ENCODE data around the gene ZC2HC1C. TPM values are rescaled to one million over a fixed set of nuclear protein-coding genes. Genes with fewer than 3 reads are reported as not detected.
"Not testable (repeated sequence)": the region's sequence is repeated elsewhere in the genome, so short reads cannot be mapped to it uniquely, and the experiment has no call there.

ZC2HC1C gene
- total RNA-seq, 4 donors from 2014 or later, result 0.76 to 8.7 (median 3.8) TPM

DNA sequence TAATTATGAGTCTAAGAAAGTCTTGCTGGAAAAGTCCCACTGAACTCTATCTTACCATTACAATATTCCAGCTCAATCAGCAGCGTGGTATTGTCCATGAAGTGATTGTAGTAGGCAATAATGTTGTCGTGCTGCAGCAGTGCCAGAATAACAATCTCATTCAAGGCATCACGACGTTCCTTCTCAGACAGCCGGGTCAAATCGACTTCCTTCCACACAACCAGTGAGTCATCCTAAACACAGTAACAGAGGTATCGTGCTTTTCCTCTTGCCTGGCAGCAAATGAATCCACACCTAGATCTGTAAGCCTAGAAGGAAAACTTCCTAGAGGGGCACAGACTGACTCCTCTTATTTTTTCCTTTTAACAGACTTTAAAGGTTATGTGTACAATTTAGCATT, 54.5 kb downstream of the ZC2HC1C start:
- 27% methylated on average over 7 of the region's 7 CpGs for WGBS, 2 donors
- no peak overlapping the region for H3K4me3 ChIP-seq (ENCODE audit: low read depth, poor library complexity, severe bottlenecking)
- TF ChIP-seq POLR2A (IDR thresholded peaks at IDR 0.05), result no peak
- TF ChIP-seq, protein P1, sequence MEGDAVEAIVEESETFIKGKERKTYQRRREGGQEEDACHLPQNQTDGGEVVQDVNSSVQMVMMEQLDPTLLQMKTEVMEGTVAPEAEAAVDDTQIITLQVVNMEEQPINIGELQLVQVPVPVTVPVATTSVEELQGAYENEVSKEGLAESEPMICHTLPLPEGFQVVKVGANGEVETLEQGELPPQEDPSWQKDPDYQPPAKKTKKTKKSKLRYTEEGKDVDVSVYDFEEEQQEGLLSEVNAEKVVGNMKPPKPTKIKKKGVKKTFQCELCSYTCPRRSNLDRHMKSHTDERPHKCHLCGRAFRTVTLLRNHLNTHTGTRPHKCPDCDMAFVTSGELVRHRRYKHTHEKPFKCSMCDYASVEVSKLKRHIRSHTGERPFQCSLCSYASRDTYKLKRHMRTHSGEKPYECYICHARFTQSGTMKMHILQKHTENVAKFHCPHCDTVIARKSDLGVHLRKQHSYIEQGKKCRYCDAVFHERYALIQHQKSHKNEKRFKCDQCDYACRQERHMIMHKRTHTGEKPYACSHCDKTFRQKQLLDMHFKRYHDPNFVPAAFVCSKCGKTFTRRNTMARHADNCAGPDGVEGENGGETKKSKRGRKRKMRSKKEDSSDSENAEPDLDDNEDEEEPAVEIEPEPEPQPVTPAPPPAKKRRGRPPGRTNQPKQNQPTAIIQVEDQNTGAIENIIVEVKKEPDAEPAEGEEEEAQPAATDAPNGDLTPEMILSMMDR (IDR thresholded peaks at IDR 0.05), result no peak
- DNase-seq (ENCODE audit: low spot score in 2 of 2), result no peak
- intact Hi-C loops (cut with DNase I; ENCODE audit: low total_unique reads), result loop anchor here (10.0 kb wide), 1 partner anchor 371 kb away; no protein-coding TSS in a partner anchor

DNA sequence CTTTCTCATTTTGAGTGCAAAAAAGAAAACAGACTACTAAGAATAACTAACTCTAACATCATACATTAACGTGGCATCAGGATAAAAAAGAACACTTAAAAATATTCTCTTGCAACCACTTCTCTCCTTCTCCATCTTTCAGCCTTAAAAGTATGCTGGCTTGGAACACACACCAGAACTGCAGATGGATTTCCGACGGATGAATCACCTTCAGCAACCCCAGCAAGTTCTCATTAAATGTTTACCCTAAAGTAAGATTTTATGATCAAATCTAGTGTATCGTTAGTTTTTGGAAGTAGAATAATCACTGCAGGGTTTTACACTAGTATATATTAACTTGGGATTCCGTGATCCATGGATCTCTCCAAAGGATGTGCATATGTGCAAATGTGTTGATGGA, 56.2 kb downstream of the ZC2HC1C start:
- intact Hi-C loops (cut with DNase I; ENCODE audit: low total_unique reads), result loop anchor here (10.0 kb wide), 1 partner anchor 369 kb away; no protein-coding TSS in a partner anchor
- TF ChIP-seq, protein P1 (IDR thresholded peaks at IDR 0.05), result no peak
- TF ChIP-seq POLR2A (IDR thresholded peaks at IDR 0.05), result no peak

DNA sequence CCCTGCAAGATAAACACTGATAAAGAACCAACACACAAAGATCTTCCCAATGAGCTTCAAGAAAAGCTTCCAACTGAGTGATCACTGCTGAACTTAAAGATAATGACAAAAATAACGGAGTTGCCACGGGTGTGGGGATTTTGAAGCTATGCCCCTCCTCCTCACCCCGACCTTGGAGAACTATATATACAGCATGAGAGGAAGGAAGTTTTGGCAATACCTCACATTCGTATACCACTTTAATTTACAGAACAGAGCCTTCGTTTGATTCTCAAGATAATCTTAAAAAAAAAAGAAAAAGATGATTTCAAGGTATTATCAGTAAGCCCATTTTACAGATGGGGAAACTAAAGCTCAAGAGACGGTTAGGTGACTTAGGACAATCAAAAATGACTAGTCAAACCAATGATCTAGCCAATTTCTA, 56.7 kb downstream of the ZC2HC1C start:
- DNase-seq (ENCODE audit: low spot score in 2 of 2), result no peak
- TF ChIP-seq, protein P1 (IDR thresholded peaks at IDR 0.05), result no peak
- no peak for TF ChIP-seq POLR2A (IDR thresholded peaks at IDR 0.05)
- H3K4me3 ChIP-seq (ENCODE audit: low read depth, poor library complexity, severe bottlenecking), result peak overlapping the region; percentile 50
- intact Hi-C loops (cut with DNase I; ENCODE audit: low total_unique reads), result loop anchor here (10.0 kb wide), 1 partner anchor 369 kb away; no protein-coding TSS in a partner anchor
- WGBS, 2 donors, result 1 to 2% methylated on average over 6 of the region's 6 CpGs

More for the DNA sequence above, 56.2 kb downstream of the ZC2HC1C start:
- no peak for DNase-seq (ENCODE audit: low spot score in 2 of 2)
- no peak overlapping the region for H3K4me3 ChIP-seq (ENCODE audit: low read depth, poor library complexity, severe bottlenecking)
- 66 to 67% methylated on average over 5 of the region's 5 CpGs for WGBS, 2 donors

DNA sequence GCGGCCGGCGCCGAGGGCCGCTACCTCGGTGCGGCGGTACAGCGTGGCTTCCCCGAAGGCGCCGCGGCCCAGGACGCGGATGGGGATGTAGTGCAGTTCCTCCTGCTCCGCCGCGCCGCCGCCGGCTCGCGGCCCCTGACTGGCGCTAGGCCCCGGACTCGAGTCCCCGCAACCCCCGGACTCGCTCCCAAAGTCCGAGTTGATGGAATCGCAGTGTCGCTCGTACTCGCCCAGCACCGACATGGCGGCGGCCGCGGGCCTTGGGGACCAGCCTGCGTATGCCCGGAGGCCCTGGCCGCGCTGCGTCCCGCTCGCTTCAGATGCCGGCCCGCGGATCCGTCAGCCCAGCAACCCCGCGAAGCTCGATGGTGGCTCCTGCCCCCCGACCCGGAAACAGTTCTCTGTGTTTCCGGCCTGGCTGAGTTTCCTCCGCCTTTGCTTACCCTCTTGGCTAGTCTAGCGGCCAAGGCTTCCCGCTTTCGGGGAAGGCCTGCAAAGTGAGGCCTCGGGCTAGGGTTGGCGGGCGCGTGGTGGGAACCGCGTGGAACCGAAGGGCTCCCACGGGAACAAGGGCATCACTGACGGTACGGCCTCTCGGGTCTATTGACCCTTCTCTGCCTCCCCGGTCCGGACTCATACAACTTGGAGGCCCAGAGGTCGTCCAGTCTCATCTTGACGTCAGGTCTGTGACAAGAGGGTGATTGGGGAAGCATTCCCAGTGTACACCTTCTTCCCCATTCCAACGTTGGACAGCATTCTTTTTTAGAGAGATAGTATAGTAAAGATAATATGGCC, 57.4 kb downstream of the ZC2HC1C start, which contains the start of gene NEK9:
Gene NEK9, minus strand, starts transcription at position 370 of the 795 bp plus-strand sequence. Its CDS starts 127 bp downstream, at position 243.
- TF ChIP-seq POLR2A (IDR thresholded peaks at IDR 0.05), result peak in 1 of 2 donors; percentile 68
- TF ChIP-seq, protein P1 (IDR thresholded peaks at IDR 0.05), result no peak
- DNase-seq (ENCODE audit: low spot score in 2 of 2), result peak; percentile 87 to 98
- peak within 1 kb of the TSS; percentile 50 for H3K4me3 ChIP-seq (ENCODE audit: low read depth, poor library complexity, severe bottlenecking)
- intact Hi-C loops (cut with DNase I; ENCODE audit: low total_unique reads), result loop anchor here (10.0 kb wide), 1 partner anchor 368 kb away; no protein-coding TSS in a partner anchor
- WGBS, 2 donors, result 0 to 1% methylated on average over 19 to 36 of the region's 76 CpGs

- intact Hi-C loops (cut with DNase I; ENCODE audit: low total_unique reads), result loop anchor here (10.0 kb wide), 1 partner anchor 367 kb away; no protein-coding TSS in a partner anchor
- not testable (repeated sequence) for DNase-seq (ENCODE audit: low spot score in 2 of 2)
- H3K4me3 ChIP-seq (ENCODE audit: low read depth, poor library complexity, severe bottlenecking), result peak overlapping the region; percentile 50
- 32 to 50% methylated on average over 16 of the region's 16 CpGs for WGBS, 2 donors
These were observed 58.0 kb downstream of the ZC2HC1C start for GRCh38 chr14:75127474-75127820.

- DNase-seq (ENCODE audit: low spot score in 2 of 2), result no peak
- 71 to 77% methylated on average over 10 of the region's 10 CpGs for WGBS, 2 donors
- no peak overlapping the region for H3K4me3 ChIP-seq (ENCODE audit: low read depth, poor library complexity, severe bottlenecking)
- TF ChIP-seq, protein P1 (IDR thresholded peaks at IDR 0.05), result no peak
- no peak for TF ChIP-seq POLR2A (IDR thresholded peaks at IDR 0.05)
- intact Hi-C loops (cut with DNase I; ENCODE audit: low total_unique reads), result loop anchor here (10.0 kb wide), 1 partner anchor 367 kb away; no protein-coding TSS in a partner anchor
These were observed 58.6 kb downstream of the ZC2HC1C start for GRCh38 chr14:75127903-75128595.
